Measurements from ENCODE around the gene DMRT3. TPM values are rescaled to one million over a fixed set of nuclear protein-coding genes. Genes with fewer than 3 reads are reported as not detected.
"Not testable (repeated sequence)": the region's sequence is repeated elsewhere in the genome, so short reads cannot be mapped to it uniquely, and the experiment has no call there.

DMRT3 gene
- total RNA-seq, 1 donor from 2014 or later: 1.1 TPM

DNA sequence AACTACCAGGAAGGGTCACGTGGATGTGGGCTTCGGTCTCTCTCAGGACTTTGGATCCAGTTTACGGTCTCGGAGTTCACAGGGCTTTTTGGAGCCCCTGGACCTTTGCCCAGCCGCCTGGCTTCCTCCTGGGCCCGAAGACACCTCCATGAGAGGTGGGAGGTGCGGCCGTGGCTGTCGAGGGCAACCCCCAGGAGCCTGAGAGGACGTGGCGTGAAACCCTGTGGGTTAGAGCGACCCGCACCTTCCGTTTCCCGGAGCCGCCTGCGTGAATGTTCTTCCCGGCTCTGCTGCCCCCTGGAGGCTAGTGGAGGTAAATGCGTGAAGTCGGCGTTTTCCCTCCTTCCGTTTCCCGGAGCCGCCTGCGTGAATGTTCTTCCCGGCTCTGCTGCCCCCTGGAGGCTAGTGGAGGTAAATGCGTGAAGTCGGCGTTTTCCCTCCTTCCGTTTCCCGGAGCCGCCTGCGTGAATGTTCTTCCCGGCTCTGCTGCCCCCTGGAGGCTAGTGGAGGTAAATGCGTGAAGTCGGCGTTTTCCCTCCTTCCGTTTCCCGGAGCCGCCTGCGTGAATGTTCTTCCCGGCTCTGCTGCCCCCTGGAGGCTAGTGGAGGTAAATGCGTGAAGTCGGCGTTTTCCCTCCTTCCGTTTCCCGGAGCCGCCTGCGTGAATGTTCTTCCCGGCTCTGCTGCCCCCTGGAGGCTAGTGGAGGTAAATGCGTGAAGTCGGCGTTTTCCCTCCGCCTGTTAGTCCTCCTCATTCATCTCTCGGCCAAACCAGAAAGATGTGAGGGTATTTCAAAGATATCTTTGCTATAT lies 22.1 kb downstream of the DMRT3 start:
- DNase-seq (ENCODE audit: low spot score): not testable (repeated sequence)

DNA sequence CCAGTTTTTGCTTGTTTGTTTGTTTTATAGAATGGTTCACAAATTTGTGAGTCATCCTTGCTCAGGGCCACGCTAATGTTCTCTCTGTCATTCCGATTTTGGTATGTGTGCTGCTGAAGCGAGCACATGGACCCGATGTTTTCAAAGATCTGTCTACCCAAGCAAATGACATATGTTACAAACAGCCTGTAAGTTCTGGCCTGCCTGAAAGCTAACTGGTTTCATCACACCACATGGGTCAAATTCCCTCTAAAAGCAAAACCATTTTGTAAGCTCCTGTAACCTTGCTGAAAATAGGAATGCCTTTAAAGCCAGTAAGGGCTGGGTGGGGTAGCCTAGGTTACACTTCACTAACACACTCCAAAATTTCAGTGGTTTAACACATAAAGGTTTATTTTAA lies 25.4 kb downstream of the DMRT3 start:
- no peak for DNase-seq (ENCODE audit: low spot score)

DNA sequence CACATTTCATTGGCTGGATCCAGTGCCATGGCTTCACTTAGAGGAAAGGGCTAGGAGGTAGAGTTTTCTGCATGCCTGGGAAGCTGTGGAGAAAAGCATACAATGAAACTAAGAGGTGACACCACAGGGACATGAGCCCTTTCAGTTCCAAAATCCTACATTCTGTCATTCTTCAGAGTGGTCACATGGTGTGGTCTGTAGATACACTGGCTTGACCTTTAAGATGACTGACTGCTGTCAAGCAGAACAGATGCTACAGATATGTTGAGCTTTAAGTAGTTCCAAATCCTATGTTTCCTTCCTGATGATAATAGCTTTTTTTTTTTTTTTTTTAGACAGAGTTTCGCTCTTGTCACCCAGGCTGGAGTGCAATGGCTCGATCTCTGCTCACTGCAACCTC lies 26.2 kb downstream of the DMRT3 start:
- no peak for DNase-seq (ENCODE audit: low spot score)

DNA sequence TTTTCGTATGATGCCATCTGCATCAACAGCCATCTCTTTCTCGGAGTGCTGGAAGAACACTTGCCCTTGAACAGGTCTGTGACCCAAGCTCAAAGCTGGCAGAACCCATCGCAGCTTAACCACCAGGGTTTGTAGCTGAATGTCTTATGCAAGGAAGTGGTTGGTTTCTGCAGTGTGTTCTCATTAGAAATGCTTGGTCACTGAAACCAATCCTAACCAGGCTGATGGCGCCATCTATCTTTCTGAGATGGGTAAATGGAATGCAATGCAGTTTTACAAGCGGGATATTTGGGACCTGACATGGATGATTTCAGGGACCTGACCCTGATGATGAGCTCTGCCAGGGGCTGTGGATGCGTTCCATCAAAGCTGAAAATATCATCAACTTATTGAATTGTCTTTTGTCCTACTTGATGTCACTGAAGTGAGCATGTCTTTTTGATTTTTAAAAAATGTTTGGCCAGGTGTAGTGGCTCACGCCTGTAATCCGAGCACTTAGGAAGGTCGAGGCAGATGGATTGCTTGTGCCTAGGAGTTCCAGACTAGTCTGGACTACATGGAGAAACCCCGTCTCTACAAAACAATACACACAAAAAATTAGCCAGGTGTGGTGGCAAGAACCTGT lies 28.7 kb downstream of the DMRT3 start:
- no peak for DNase-seq (ENCODE audit: low spot score)

DNA sequence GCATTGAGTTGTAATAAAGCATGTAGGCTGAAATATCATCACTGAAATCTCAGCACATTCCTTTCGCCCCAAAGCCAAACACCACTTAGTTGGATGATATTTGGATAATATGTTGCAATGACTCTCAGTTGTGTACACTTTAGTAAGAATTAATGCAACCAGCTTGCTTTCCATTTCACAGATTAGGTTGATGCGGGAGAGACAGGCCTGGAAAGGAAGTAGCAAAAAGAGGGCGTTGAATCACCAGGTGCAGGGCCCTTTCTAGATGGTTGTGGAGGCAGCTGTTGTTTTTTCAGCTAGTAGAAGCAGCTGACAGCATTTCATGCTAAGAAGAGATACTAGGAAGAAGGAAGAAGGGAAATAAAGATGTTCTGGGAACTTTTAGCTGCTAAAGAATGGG lies 30.9 kb downstream of the DMRT3 start:
- DNase-seq (ENCODE audit: low spot score): no peak

DNA sequence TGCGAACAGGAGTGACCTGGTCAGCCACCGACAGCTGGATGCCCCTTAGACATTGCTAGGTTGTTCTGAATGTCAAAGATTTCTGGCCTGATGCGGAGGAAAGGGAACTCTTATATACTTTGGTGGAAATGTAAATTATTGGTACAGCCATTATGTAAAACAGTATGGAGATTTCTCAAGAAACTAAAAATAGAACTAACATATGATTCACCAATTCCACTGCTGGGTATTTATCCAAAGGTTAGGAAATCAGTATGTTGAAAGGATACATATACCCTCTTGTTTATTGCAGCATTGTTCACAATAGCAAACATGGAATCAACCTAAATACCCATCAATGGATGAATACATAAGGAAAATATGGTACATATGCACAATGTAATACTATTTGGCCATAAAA lies 31.8 kb downstream of the DMRT3 start:
- DNase-seq (ENCODE audit: low spot score): no peak

DNA sequence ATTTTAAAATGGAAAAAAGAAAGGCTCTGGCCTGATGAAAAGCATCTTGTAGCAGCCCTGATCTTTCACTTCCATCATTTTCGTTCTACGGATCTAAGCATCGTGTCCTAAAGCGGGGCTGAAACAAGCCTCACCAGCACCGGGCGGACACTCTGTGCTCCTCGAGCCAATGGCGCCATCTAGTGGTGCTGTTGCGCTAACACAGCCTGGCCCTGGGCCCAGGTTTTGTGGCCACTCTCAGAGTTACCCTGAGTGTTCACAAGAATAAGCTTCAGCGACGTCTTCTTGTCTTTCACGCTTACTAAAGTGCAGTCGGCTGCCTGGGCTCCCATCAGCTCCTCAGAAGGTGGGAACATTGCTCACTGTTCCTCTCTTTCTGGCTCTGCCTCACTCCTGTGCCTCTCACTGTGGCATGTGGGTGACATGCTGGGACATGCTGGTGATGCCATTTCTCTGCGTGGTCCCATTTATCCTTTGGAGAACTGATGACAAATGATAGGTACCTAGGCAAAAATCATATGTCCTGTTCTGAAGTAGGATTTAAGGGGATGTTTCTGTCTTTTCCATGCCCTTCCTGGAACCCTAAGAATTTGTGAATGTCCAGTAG lies 32.7 kb downstream of the DMRT3 start:
- peak; percentile 93 for DNase-seq (ENCODE audit: low spot score)

DNA sequence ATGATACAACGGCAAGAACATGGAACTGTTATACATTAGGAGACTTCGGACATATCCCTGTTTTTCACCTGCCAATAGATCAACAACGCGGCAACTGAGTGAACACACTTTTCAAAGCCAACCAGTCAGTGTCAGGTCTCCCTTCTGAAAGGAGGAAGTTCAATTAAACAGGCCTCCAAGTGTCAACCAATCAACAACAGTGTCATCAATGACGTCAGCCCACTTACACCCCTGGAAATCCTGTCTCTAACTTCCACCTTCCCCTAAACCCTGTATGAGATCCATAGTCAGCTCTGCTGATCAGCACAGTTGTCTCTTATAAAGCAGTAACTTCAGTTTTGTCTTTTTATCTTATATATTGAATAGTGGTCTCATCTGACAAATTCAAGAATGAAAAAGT lies 36.6 kb downstream of the DMRT3 start:
- no peak for DNase-seq (ENCODE audit: low spot score)

DNA sequence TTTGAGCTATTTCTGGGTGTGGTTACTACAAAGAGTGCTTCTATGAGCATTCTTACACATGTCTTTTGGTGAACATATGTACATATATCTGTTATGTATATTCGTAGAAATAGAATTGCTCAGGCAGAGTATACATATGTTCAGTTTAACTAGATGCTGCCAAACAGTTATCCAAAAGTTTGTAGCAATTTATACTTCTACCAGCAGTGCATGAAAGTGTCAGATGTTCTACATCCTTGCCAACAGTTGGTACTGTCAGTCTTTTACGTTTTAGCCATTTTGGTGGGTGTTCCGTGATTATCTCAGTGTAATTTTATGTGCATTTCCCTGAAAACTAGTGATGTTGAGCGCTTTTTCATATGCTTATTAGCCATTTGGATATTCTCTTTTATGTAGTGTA lies 37.8 kb downstream of the DMRT3 start:
- no peak for DNase-seq (ENCODE audit: low spot score)

DNA sequence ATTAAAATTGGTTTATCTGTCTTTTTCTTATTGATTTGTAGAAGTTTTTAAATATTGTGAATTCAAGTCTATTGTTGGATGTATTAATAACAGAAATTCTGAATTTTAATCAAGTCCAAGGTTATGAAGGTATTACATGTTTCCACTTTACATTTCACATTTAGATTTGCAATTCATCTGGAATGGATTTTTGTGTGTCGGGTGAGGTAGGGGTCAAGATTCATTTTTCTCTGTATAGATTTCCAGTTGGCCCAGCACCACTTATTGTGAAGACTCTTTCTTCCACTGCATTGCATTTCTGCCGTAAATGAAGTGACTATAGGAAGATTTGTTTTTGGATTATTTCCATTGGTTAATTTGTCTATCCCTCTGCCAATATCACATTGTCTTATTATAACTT lies 38.2 kb downstream of the DMRT3 start:
- DNase-seq (ENCODE audit: low spot score): no peak

DNA sequence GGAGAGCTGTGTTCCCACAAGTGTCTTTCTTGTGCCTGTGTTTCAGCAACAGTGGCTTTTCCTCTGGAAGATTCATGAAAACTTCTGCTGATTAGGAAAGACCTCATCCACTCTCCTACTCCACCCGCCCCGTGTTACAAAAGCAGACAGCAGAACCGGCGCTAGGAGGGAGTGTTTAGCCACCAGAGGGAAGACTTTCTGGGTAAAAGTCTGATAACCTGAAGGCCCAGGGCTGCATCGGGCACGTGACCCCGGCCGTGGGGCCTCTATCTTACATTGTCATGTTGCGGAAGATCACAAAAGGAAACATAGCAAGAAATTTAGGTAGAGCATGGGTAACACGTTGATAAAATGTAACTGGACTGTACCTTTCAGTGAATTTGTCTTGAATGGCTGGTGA lies 41.7 kb downstream of the DMRT3 start:
- no peak for DNase-seq (ENCODE audit: low spot score)

DNA sequence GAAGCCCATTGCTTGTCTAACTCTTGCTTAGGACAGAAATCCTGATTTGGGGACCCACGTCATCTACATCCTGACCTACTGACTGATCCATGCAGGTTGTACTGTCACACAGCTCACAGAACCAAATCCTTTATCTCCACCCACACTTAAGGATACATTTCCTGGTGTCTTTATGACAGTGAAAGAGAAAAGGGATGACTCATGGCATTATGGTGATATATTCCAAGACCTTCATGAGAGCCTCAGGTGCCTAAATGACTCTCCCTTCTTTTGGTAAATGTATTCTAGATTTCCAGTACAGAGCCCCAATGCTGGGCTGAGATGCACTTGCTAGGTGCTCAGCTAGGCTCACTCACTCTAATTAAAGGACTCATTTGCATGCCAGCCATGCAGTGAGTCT lies 47.7 kb downstream of the DMRT3 start:
- no peak for DNase-seq (ENCODE audit: low spot score)

DNA sequence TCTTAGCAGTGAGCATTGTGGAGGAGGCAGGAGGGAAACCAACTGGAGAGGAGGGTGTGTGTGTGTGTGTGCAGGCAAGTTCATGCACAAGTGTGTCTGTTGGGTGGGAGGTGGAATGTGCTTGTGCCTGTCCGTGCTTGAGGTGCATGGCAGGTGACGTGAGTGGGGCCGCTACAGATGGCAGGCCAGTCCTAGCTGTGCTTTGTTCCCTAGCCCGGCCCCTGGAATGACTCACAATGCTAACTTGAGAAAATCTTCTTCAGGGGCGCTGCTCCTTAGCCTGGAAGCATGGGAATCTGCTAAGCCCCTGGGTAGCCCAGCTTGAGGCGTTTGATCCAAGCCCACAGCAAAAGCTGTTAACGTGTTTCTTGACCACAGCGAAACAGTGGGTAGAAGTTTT lies 48.7 kb downstream of the DMRT3 start:
- no peak for DNase-seq (ENCODE audit: low spot score)

DNA sequence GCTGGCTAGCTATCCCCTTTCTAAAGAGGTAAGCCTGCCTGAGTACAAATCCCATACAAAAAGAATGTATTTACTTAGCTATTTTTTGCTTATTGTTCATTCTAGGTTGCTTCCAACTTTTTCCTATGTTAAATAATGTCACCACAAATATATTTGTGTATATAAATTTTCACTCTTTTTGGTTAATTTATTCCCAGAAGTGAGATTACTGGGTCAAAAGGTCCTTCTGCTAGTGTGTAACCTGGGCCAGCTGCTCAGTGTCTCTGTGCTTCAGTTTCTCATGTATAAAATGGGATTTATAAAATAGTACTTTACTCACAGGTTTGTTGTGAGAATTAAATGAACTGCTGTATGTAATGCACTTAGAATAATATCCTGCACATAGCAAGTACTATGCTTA lies 49.8 kb downstream of the DMRT3 start:
- no peak for DNase-seq (ENCODE audit: low spot score)

DNA sequence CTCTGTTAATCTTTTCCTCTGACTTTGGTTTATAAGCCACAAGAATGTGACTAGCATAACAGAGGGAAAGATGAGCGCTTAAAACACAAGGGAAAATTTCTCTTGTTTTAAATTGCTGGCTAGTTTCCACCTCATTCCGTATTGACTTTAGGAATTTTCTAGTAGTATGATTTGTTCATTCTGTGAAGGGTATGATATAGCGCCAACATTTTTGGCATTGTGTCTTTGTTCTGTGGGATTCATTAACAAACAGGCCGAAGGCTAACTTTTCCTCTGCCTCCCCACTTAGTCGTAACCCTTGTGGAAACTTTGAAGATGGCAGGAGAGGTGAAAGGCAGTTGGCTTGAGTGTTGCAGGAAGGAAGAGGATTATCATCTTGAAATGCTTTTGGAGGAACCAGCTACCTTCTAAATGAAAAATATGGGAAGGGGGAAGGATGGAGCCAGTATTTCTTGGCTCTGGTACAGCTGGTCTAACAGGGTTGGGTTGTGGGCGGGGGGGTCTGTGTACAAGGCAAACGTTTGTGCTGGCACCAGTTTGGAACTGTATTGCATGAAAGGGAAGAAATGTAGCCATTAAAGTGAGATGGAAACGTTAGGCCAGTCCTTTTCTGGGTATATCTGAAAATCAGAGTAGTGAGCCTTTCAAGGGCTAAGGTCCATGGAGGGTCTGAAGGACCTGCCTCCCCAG lies 52.2 kb downstream of the DMRT3 start:
- no peak for DNase-seq (ENCODE audit: low spot score)

DNA sequence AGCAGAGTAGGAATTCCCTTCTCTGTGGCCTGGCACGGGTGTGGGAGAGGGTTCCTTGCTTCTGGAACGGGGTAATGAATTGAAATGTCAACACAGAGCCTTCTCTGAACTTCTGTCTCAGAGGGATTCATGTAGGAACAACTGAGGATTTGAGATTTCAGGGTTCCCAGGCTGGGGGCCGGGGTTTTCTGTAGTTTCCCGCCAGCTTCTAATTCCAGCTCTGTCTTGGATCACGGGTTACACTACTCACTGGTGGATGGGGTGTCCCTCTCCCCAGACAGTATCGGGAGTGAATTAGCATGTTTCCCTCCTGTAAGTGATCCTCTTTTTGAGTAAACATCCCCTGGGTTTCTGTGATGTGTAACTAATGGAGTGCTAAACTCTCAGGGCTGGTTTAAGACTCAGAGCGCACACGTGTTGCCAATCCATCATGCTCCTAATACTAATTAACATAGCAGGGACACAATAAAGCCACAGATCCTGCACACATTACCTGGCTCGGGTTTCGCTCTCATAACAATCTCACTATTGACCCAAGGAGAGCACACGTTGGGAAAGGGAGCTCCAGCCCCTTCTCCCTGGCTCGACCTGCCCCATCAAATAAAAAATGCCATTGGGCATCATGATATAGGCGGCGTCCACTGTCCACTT lies 55.6 kb downstream of the DMRT3 start:
- DNase-seq (ENCODE audit: low spot score): no peak

DNA sequence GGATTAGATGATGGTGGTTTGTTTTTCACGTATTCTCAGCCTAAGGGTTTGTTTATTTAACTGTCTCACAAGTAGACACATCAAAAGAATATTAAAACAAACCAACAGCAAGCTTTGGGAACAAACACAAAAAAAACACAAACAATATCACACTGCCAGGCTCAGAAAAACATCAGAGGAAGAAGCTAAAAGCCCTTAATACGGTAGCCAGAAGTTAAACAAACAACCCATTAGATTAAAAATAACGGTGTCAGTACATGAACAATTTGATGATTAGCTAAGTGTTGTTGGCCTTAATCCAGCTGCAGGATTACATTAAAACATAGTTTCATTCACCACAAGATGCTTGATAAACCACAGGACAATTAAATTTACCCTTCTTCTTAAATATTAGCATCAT lies 57.8 kb downstream of the DMRT3 start:
- DNase-seq (ENCODE audit: low spot score): no peak

DNA sequence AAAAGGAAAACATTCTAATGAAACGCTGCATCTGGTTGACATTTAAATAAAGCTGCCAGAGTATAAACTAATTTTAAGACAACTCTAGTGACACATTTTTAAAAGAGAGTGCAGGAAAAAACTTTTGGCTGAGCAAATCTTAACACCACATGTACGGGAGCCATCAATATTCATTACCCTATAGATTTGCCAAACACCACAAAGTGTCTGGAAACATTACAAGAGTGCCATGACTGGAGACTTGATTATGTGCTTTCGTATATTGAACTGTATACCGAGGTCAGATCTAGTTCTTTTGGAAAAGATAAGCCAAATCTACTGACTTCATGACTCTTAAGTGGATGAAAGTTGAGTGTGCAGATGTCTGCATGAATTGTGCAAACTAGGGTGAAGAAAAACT lies 63.1 kb downstream of the DMRT3 start:
- no peak for DNase-seq (ENCODE audit: low spot score)

Measured in mesenteric fat pad (tissue), 1 donor.